BJ (cell line): ENCODE measurements around the gene HHAT. TPM values are rescaled to one million over a fixed set of nuclear protein-coding genes. Genes with fewer than 3 reads are reported as not detected.

Experiments used
- CTCF ChIA-PET: fragments of 350-600 bp; formaldehyde crosslinking; extraction: SDS; loops from one replicate; lab custom pipeline; 2021; ENCODE audit warnings: antibody characterized with exemption, inconsistent platforms; lab: Yijun Ruan, JAX
- POLR2A ChIA-PET: fragments of 300-600 bp; sonication (Branson Sonifier 250); formaldehyde crosslinking; extraction: SDS; loops from one replicate; lab custom pipeline; 2021; ENCODE audit warnings: antibody characterized with exemption; lab: Charles Lee
- DNase-seq: peaks from one replicate; pipeline ENCODE4 v3.0.0-alpha.2; 2011; ENCODE audit warnings: low read depth
- H3K27me3 ChIP-seq: 2 replicates; pipeline ENCODE4 v1.6.0; 2011; ENCODE audit warnings: low read length; ENCODE audit not compliant: control insufficient read depth, insufficient read depth
- H3K36me3 ChIP-seq: 2 replicates; pipeline ENCODE4 v1.5.1; 2011; ENCODE audit warnings: low read length; ENCODE audit not compliant: control insufficient read depth, insufficient read depth
- H3K4me3 ChIP-seq: 2 replicates; pipeline ENCODE4 v1.5.1; 2011; ENCODE audit warnings: low read depth, mild to moderate bottlenecking, control low read depth, low read length
- CTCF ChIP-seq: IDR thresholded peaks from 2 replicates; pipeline ENCODE4 v1.5.1; 2011; ENCODE audit warnings: low read depth, mild to moderate bottlenecking, control low read depth, inconsistent platforms, low read length, moderate library complexity; ENCODE audit not compliant: insufficient read depth
- polyA plus RNA-seq: library from polyadenylated mRNA; depleted of rRNA; stranded (reverse); fragments of >200 nt; gene quantifications from 2 replicates; pipeline ENCODE4 v1.2.3, GENCODE V29; 2011

Gene HHAT
- polyA plus RNA-seq, 1 experiment: 6.6 TPM

- CTCF ChIA-PET: no interaction called here
- Histone ChIP-seq H3K4me3 (no peak overlapping the region), H3K27me3 (no peaks in the 10 kb centered on the region), H3K36me3 (no peaks in the 10 kb centered on the region)
- POLR2A ChIA-PET: no interaction called here
- no peak for TF ChIP-seq CTCF
- no peak for DNase-seq
Observed at GRCh38 chr1:210700511-210700910, 371.8 kb downstream of the HHAT start.

GRCh38 chr1:210702506-210702905, 373.8 kb downstream of the HHAT start:
- CTCF ChIA-PET: interaction anchor here (1.2 kb wide), 1 partner anchor 9 kb away, joined by 4 read pairs; no protein-coding TSS in a partner anchor
- no peak for TF ChIP-seq CTCF

GRCh38 chr1:210703593-210703992, 374.9 kb downstream of the HHAT start:
- POLR2A ChIA-PET: no interaction called here
- no peak for DNase-seq
- CTCF ChIA-PET: no interaction called here
- H3K4me3 ChIP-seq: no peak overlapping the region
- no peaks in the 10 kb centered on the region for H3K27me3 ChIP-seq
- no peaks in the 10 kb centered on the region for H3K36me3 ChIP-seq
- no peak for TF ChIP-seq CTCF

More at GRCh38 chr1:210702506-210702905, 373.8 kb downstream of the HHAT start:
- Histone ChIP-seq H3K36me3 (no peaks in the 10 kb centered on the region), H3K4me3 (no peak overlapping the region), H3K27me3 (no peaks in the 10 kb centered on the region)
- POLR2A ChIA-PET: no interaction called here
- DNase-seq: no peak

GRCh38 chr1:210705086-210705485, 376.4 kb downstream of the HHAT start:
- ChIA-PET POLR2A (no interaction called here), CTCF (no interaction called here)
- TF ChIP-seq CTCF: no peak
- DNase-seq: no peak
- Histone ChIP-seq H3K4me3 (no peak overlapping the region), H3K36me3 (no peaks in the 10 kb centered on the region), H3K27me3 (no peaks in the 10 kb centered on the region)

GRCh38 chr1:210706246-210706645, 377.5 kb downstream of the HHAT start:
- no peak for DNase-seq
- Histone ChIP-seq H3K36me3 (no peaks in the 10 kb centered on the region), H3K27me3 (no peaks in the 10 kb centered on the region), H3K4me3 (no peak overlapping the region)
- ChIA-PET CTCF (no interaction called here), POLR2A (no interaction called here)
- no peak for TF ChIP-seq CTCF
